T-cell (primary cell): ENCODE data around the gene PAX4. TPM values are rescaled to one million over a fixed set of nuclear protein-coding genes. Genes with fewer than 3 reads are reported as not detected.

Experiments
- ATAC-seq, 4 experiments: fragments of 200-7000 bp in 3 of 4; fragments of 150-1000 bp in 1 of 4; cut with Tn5 transposase; replicated peaks in 1 of 4; 1 replicate in 3 of 4; 2 replicates in 1 of 4; pipeline ENCODE4 v1.10.0; 2021; ENCODE audit warnings: moderate library complexity in 3 of 4, mild to moderate bottlenecking in 2 of 4, moderate number of reproducible peaks in 1 of 4
- CTCF ChIA-PET, 2 donors: fragments of 300-600 bp; sonication (Branson Sonifier 250); formaldehyde crosslinking; loops; one replicate each; lab custom pipeline; 2022; ENCODE audit warnings: antibody characterized with exemption in 2 of 2; lab: Charles Lee
- POLR2A ChIA-PET, 2 donors: fragments of 300-600 bp; sonication (Branson Sonifier 250); formaldehyde crosslinking; loops; one replicate each; lab custom pipeline; 2022; ENCODE audit warnings: antibody characterized with exemption in 2 of 2; lab: Charles Lee
- DNase-seq, 35 experiments: peaks; one replicate each; pipeline versions ENCODE4 v3.0.0 to v3.0.0-alpha.2; 2013 to 2023
- H3K27ac ChIP-seq: one replicate; pipeline ENCODE4 v1.5.1; 2013; ENCODE audit warnings: low read length
- H3K27me3 ChIP-seq, 2 experiments: replicated peaks in 1 of 2; 1 replicate in 1 of 2; 2 replicates in 1 of 2; pipeline versions ENCODE4 v1.6.1 to v1.7.0; 2013; ENCODE audit warnings: low read length in 1 of 2, mixed read lengths in 1 of 2; ENCODE audit not compliant: control insufficient read depth in 2 of 2, insufficient read depth in 2 of 2; ENCODE audit errors: extremely low read depth in 1 of 2
- H3K36me3 ChIP-seq, 2 donors: 1 replicate in 1 of 2; 2 replicates in 1 of 2; pipeline versions ENCODE4 v1.6.1 to v1.7.0; 2013; ENCODE audit warnings: low read length in 1 of 2; ENCODE audit not compliant: control insufficient read depth in 2 of 2, insufficient read depth in 1 of 2; ENCODE audit errors: extremely low read depth in 1 of 2
- H3K4me1 ChIP-seq, 2 experiments: 1 replicate in 1 of 2; 2 replicates in 1 of 2; pipeline versions ENCODE4 v1.6.1 to v1.7.0; 2013; ENCODE audit warnings: low read length in 2 of 2, mixed read lengths in 1 of 2; ENCODE audit not compliant: insufficient read depth in 2 of 2, control insufficient read depth in 1 of 2; ENCODE audit errors: extremely low read depth in 1 of 2
- H3K4me3 ChIP-seq, 2 donors: 1 replicate in 1 of 2; 2 replicates in 1 of 2; pipeline versions ENCODE4 v1.5.1 to v1.7.0; 2013; ENCODE audit warnings: mild to moderate bottlenecking in 2 of 2, low read length in 1 of 2, moderate library complexity in 1 of 2; ENCODE audit not compliant: control insufficient read depth in 1 of 2; ENCODE audit errors: extremely low read depth in 1 of 2
- H3K9me3 ChIP-seq: 2 replicates; pipeline ENCODE4 v1.7.0; 2013
- H3K27ac Mint-ChIP-seq, 2 donors: one replicate each; pipeline ENCODE4 v1.8.0; 2020 to 2021; ENCODE audit warnings: mild to moderate bottlenecking in 2 of 2, mixed read lengths in 2 of 2
- H3K27me3 Mint-ChIP-seq, 2 donors: one replicate each; pipeline ENCODE4 v1.8.0; 2021 to 2022; ENCODE audit warnings: mixed read lengths in 2 of 2
- H3K36me3 Mint-ChIP-seq: one replicate; pipeline ENCODE4 v1.8.0; 2021; ENCODE audit warnings: mixed read lengths
- H3K4me1 Mint-ChIP-seq, 3 donors: one replicate each; pipeline ENCODE4 v1.8.0; 2020 to 2022; ENCODE audit warnings: mixed read lengths in 3 of 3, mild to moderate bottlenecking in 1 of 3
- H3K4me3 Mint-ChIP-seq, 3 donors: one replicate each; pipeline ENCODE4 v1.8.0; 2020 to 2022; ENCODE audit warnings: mild to moderate bottlenecking in 3 of 3, mixed read lengths in 3 of 3, moderate library complexity in 3 of 3
- H3K9me3 Mint-ChIP-seq, 3 donors: one replicate each; pipeline ENCODE4 v1.8.0; 2020 to 2022; ENCODE audit warnings: mixed read lengths in 3 of 3
- WGBS: methylation state at CpG from one replicate; pipeline ENCODE4 v1.1.5; 2013; ENCODE audit warnings: missing lambda C conversion rate; ENCODE audit not compliant: insufficient coverage; 5-methylcytosine and 5-hydroxymethylcytosine counted together
- total RNA-seq, 35 experiments: library from RNA in 6 of 35; stranded (reverse) in 6 of 35; fragments of 120-200 nt in 1 of 35; gene quantifications; one replicate each; pipeline versions ENCODE4 v1.2.1 to v1.2.4 and lab custom pipeline; 2013 to 2026

PAX4 gene
- total RNA-seq, 5 donors from 2014 or later (not counting 1 experiment from before 2014, with no cell fraction given) = not detected

DNA sequence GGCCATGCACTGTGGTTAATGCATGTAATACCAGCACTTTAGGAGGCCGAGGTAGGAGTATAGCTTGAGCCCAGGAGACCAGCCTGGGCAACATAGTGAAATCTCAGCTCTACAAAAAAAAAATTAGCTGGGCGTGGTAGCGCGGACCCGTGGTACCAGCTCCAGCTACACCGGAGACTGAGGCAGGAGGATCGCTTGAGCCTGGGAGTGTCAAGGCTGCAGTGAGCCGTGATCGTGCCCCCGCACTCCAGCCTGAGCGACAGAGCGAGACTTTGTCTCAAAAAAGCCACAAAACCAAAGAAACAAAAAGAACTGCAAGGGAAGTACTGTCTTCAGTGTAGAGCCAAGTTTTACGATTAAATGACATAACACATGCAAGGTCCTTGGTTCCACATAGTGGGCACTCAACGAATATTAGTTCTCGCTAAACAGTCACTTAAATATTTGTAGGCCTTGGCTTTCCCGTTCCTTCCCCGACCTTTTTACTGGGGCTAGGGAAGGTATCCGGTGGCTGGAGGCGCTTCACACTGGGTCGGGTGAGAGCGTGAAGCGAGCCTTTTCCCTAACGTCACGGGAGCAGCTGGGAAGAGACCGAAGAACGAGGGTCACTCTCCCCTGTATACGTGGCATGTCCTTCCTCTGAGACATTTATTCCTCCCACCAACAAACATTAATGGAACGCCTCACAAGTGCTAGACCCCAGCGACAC is 33.1 kb upstream of the PAX4 start:
- peaks cover 11% of the 10 kb centered on the region for H3K36me3 Mint-ChIP-seq
- ChIA-PET CTCF (no interaction called here), POLR2A (interaction anchor here (0.7 to 0.8 kb wide), 2 partner anchors 66 to 276 kb away, joined by 3 to 12 read pairs; partner anchors contain the start of gene GCC1 (in 1 of the 2))
- H3K27me3 Mint-ChIP-seq = no peaks in the 10 kb centered on the region
- peak overlapping the region; percentile 97 for H3K27ac ChIP-seq
- peaks cover 0 to 6% of the 10 kb centered on the region in 2 donors for H3K36me3 ChIP-seq
- no peaks in the 10 kb centered on the region for H3K9me3 ChIP-seq
- WGBS = 25% methylated on average over 22 of the region's 29 CpGs
- H3K4me1 Mint-ChIP-seq = peaks cover 47 to 52% (median 49%) of the 10 kb centered on the region in 3 donors
- H3K4me1 ChIP-seq = peaks cover 17 to 28% of the 10 kb centered on the region in 2 experiments
- H3K4me3 ChIP-seq = peak overlapping the region; percentile 96
- peak overlapping the region in 2 of 3 donors; percentile 98 to 99 for H3K4me3 Mint-ChIP-seq
- no peaks in the 10 kb centered on the region for H3K9me3 Mint-ChIP-seq
- H3K27me3 ChIP-seq = peaks cover 0 to 3% of the 10 kb centered on the region in 2 experiments
- ATAC-seq (no peak), DNase-seq (peak in 5 of 35 experiments; percentile 1 to 45 (median 23))
- peak overlapping the region; percentile 94 to 99 for H3K27ac Mint-ChIP-seq

DNA sequence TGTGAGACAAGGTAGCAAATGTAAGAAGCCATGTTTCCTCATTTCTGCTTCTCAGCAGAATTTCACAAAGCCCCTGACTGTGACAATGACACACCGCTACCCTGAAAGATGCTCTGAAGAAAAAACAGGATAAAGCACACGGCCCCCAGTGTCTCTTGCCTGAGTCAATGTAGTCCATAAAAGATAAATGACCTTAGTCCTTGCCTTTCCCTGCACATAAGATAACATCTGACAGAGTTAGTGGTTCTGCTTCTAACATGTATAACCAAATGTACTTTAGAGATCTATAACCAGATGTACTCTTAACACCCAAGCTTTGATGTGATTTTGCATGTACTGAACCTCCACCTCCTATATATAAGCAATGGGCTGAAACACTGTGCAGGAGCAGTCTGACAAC is 31.0 kb upstream of the PAX4 start:
- H3K9me3 ChIP-seq = no peaks in the 10 kb centered on the region
- no peaks in the 10 kb centered on the region for H3K36me3 ChIP-seq
- Mint-ChIP-seq H3K4me3 (no peak overlapping the region), H3K36me3 (no peaks in the 10 kb centered on the region), H3K27ac (no peak overlapping the region), H3K9me3 (no peaks in the 10 kb centered on the region), H3K27me3 (no peaks in the 10 kb centered on the region), H3K4me1 (peaks cover 27 to 32% (median 29%) of the 10 kb centered on the region in 3 donors)
- H3K4me3 ChIP-seq = no peak overlapping the region
- ChIA-PET CTCF (no interaction called here), POLR2A (no interaction called here)
- no peak overlapping the region for H3K27ac ChIP-seq
- peaks cover 0 to 6% of the 10 kb centered on the region in 2 experiments for H3K27me3 ChIP-seq
- WGBS = 92% methylated on average over 2 of the region's 2 CpGs
- ATAC-seq (no peak), DNase-seq (no peak)
- H3K4me1 ChIP-seq = peaks cover 17 to 25% of the 10 kb centered on the region in 2 experiments

DNA sequence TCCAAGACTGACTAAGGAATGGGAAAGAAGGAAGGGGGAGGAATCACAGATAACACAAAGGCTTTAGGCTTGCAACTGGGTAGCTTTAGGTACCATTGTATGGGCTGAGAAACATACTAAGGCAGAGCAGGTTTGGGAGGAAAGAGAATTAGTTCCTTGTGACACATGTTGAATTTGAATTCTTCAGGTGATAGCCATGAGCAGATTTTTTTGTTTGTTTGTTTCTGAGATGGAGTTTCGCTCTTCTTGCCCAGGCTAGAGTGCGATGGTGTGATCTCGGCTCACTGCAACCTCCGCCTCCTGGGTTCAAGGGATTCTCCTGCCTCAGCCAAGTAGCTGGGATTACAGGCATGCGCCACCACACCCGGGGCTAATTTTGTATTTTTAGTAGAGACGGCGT is 29.7 kb upstream of the PAX4 start:
- Mint-ChIP-seq H3K27me3 (no peaks in the 10 kb centered on the region), H3K36me3 (no peaks in the 10 kb centered on the region), H3K27ac (peak overlapping the region in 1 of 2 donors; percentile 56), H3K4me3 (no peak overlapping the region), H3K9me3 (no peaks in the 10 kb centered on the region), H3K4me1 (peaks cover 14 to 18% (median 16%) of the 10 kb centered on the region in 3 donors)
- no peak overlapping the region for H3K27ac ChIP-seq
- CTCF ChIA-PET = interaction anchor here in 1 of 2 donors (0.7 kb wide), 1 partner anchor 8 kb away, joined by 3 read pairs; no protein-coding TSS in a partner anchor
- 95% methylated on average over 7 of the region's 8 CpGs for WGBS
- DNase-seq (no peak), ATAC-seq (no peak)
- H3K9me3 ChIP-seq = no peaks in the 10 kb centered on the region
- peaks cover 5 to 14% of the 10 kb centered on the region in 2 experiments for H3K4me1 ChIP-seq
- H3K36me3 ChIP-seq = no peaks in the 10 kb centered on the region
- H3K27me3 ChIP-seq = peaks cover 0 to 6% of the 10 kb centered on the region in 2 experiments
- POLR2A ChIA-PET = no interaction called here
- H3K4me3 ChIP-seq = no peak overlapping the region

DNA sequence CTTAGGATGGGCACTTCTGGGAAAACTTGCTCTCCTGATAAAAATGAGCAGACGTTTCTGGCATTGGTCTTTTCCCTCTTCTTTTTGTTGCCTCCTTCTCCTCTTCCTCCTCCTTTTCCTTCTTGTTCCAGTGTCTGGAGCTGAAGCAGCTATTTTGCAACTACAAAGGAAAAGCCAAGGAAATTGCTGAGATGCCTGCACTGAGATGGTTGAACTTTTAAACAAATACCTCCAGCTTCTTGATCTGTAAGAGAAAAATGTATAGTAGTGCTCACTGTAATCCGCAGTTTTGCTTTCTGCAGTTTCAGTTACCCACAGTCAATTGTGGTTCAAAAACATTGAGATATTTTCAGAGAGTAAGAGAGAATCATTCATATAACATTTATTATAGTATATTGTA is 26.5 kb upstream of the PAX4 start:
- ATAC-seq = no peak
- H3K27me3 Mint-ChIP-seq = peaks cover 6 to 8% of the 10 kb centered on the region in 2 donors
- no peak for DNase-seq
- ChIA-PET POLR2A (no interaction called here), CTCF (no interaction called here)
- no peaks in the 10 kb centered on the region for H3K4me1 Mint-ChIP-seq
- no peak overlapping the region for H3K27ac Mint-ChIP-seq
- H3K36me3 Mint-ChIP-seq = no peaks in the 10 kb centered on the region
- Histone ChIP-seq H3K4me3 (no peak overlapping the region), H3K27ac (no peak overlapping the region), H3K9me3 (no peaks in the 10 kb centered on the region), H3K27me3 (peaks cover 0 to 11% of the 10 kb centered on the region in 2 experiments), H3K36me3 (no peaks in the 10 kb centered on the region), H3K4me1 (no peaks in the 10 kb centered on the region)
- 57% methylated on average over 1 of the region's 2 CpGs for WGBS
- H3K9me3 Mint-ChIP-seq = no peaks in the 10 kb centered on the region
- no peak overlapping the region for H3K4me3 Mint-ChIP-seq

DNA sequence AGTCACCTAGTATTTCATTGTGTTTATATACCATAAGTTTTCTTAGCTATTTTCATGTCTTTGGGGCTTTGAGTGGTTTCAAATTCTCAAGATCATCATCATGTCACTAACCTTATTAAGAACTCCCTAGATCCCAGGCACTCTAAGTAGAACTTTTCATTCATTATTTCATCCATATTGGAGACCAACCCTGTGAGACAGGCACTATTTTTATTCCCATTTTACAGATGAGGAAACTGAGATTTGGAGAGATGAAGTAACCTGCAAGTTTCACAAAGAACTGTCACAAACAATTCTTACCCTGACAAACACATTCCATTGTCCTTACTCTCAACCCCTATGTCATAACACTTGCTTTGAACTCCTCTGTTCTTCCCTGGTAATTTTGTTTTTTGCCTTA is 20.3 kb upstream of the PAX4 start:
- Mint-ChIP-seq H3K27me3 (peaks cover 40 to 43% of the 10 kb centered on the region in 2 donors), H3K36me3 (no peaks in the 10 kb centered on the region), H3K4me1 (no peaks in the 10 kb centered on the region), H3K4me3 (no peak overlapping the region), H3K9me3 (no peaks in the 10 kb centered on the region), H3K27ac (no peak overlapping the region)
- Histone ChIP-seq H3K27ac (no peak overlapping the region), H3K9me3 (no peaks in the 10 kb centered on the region), H3K36me3 (no peaks in the 10 kb centered on the region), H3K4me1 (no peaks in the 10 kb centered on the region), H3K4me3 (no peak overlapping the region), H3K27me3 (peaks cover 0 to 14% of the 10 kb centered on the region in 2 experiments)
- no peak for DNase-seq
- ATAC-seq = no peak
- CTCF ChIA-PET = interaction anchor here in 1 of 2 donors (0.6 kb wide), 1 partner anchor 594 kb away, joined by 6 read pairs; no protein-coding TSS in a partner anchor
- POLR2A ChIA-PET = no interaction called here

DNA sequence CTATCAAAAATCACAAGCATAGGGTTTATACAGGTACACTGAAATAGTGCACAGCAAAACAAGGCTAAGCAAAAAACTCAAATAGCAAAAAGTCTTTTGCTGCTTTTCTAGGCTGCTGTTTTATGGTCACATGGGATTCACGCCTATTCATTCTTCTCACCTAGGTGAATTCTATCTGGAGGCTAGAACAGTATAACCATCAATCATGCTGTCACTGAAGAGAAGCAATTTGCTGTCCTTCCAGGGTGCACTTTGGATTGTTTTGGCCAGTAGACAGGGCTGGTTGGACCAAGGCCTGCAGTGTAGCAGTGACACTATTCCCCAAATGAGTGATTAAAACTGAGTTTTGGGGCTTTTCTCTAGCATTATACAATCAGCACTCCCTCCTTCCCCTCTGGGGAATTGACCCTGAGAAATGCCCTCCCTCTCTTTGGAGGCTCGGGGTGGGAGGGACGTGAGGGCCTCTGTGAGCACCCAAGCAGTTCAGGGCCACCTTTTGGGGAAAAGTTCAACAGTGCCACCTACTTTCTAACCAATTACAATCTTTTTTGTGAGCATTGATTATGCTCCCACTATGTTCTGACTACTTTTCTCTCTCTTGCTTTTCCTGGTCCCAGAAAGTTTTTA is 17.8 kb upstream of the PAX4 start:
- CTCF ChIA-PET = no interaction called here
- 100% methylated on average over 1 of the region's 3 CpGs for WGBS

More for the DNA sequence above, 17.8 kb upstream of the PAX4 start:
- POLR2A ChIA-PET = no interaction called here
- no peak overlapping the region for H3K27ac ChIP-seq
- peaks cover 0 to 21% of the 10 kb centered on the region in 2 experiments for H3K27me3 ChIP-seq
- no peaks in the 10 kb centered on the region for H3K9me3 Mint-ChIP-seq
- H3K4me3 ChIP-seq = no peak overlapping the region
- H3K9me3 ChIP-seq = no peaks in the 10 kb centered on the region
- no peaks in the 10 kb centered on the region for H3K4me1 ChIP-seq
- peaks cover 48 to 53% of the 10 kb centered on the region in 2 donors for H3K27me3 Mint-ChIP-seq
- ATAC-seq = no peak
- no peak overlapping the region for H3K4me3 Mint-ChIP-seq
- DNase-seq = no peak
- no peaks in the 10 kb centered on the region for H3K4me1 Mint-ChIP-seq
- H3K27ac Mint-ChIP-seq = no peak overlapping the region
- no peaks in the 10 kb centered on the region for H3K36me3 ChIP-seq
- H3K36me3 Mint-ChIP-seq = no peaks in the 10 kb centered on the region
